Amniotic epithelial cell (primary cell): ENCODE results near the gene ASMTL.
"Not testable (repeated sequence)": the region's sequence is repeated elsewhere in the genome, so short reads cannot be mapped to it uniquely, and the experiment has no call there.

Experiments used
- DNase-seq: peaks from one replicate; pipeline ENCODE4 v3.0.0-alpha.2; 2010; ENCODE audit warnings: low read depth

The ASMTL gene

GRCh38 chrX:1453951-1454785 is 1.5 kb upstream of the ASMTL start:
- peak; percentile 60 for DNase-seq

GRCh38 chrX:1453395-1453783 is 680 bp upstream of the ASMTL start:
- DNase-seq, result peak; percentile 74

- DNase-seq, result no peak
These were observed 821 bp downstream of the ASMTL start for GRCh38 chrX:1451661-1452515.

- DNase-seq, result no peak
These were observed 1.5 kb downstream of the ASMTL start for GRCh38 chrX:1451251-1451660.

GRCh38 chrX:1450361-1451161 is 2.1 kb downstream of the ASMTL start:
- no peak for DNase-seq

- DNase-seq, result no peak
These were observed 2.9 kb downstream of the ASMTL start for GRCh38 chrX:1449823-1450149.

GRCh38 chrX:1449036-1449822 is 3.5 kb downstream of the ASMTL start:
- DNase-seq, result no peak

- not testable (repeated sequence) for DNase-seq
These were observed 4.1 kb downstream of the ASMTL start for GRCh38 chrX:1448573-1449001.

- not testable (repeated sequence) for DNase-seq
These were observed 4.6 kb downstream of the ASMTL start for GRCh38 chrX:1447969-1448572.

GRCh38 chrX:1446984-1447968 is 5.4 kb downstream of the ASMTL start:
- DNase-seq, result not testable (repeated sequence)

GRCh38 chrX:1444561-1445500 is 7.9 kb downstream of the ASMTL start:
- DNase-seq, result no peak

- no peak for DNase-seq
These were observed 9.1 kb downstream of the ASMTL start for GRCh38 chrX:1443496-1444075.

GRCh38 chrX:1442724-1443367 is 9.9 kb downstream of the ASMTL start:
- DNase-seq, result no peak

GRCh38 chrX:1442016-1442665 is 10.6 kb downstream of the ASMTL start:
- no peak for DNase-seq

GRCh38 chrX:1440506-1440905 is 12.2 kb downstream of the ASMTL start:
- DNase-seq, result no peak

GRCh38 chrX:1435241-1435895 is 17.3 kb downstream of the ASMTL start:
- DNase-seq, result no peak

- DNase-seq, result no peak
These were observed 17.9 kb downstream of the ASMTL start for GRCh38 chrX:1434871-1435240.
